ENCODE measurements around the gene CRABP2. TPM values are rescaled to one million over a fixed set of nuclear protein-coding genes. Genes with fewer than 3 reads are reported as not detected.

CRABP2 gene
- total and polyA plus RNA-seq, 2 experiments from 2014 or later, result 45.9 to 137 TPM

DNA sequence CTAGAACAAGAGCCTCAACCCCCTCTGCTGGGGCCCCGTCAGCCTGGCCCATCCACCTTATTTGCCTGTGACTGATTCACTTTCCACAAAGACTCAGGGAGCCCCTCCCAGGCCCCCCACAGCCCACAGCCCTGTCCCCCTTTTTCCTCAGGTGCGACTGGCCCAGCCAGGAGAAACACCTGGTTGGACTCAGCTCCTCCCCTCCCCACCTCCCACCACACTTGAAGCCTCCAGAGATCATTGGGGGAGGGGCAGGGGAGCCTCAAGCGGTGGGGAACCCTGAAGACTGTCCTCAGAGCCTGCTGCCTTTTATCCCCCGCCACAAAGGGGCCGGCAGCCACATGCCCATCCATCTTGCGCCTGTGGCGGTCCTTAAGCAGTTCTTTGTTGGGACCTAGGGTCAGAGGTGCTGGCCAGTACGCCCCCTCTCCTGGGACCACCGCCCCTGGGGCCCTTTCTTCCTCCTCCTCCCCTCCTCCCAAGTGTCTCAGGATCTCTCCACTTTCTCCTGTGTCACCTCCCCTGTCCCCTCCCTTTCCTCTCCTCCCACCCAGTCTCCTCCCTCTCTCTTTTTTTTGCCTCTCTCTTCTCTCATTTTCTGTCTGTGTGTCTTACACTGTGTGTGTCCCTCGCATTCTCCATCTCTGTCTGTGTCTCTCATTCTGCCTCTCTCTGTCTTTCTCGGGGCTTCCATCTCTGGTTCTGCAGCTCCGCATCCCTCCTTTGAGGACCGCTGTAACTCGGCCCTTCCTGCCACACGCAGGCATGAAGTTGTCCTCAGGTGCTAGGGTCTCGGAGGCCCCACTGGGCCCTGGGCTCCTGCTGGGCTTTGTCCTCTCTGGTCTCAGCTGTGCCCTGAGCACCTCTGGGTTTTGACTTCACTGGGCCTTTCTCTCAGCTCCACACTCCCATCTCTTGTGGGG is 12.2 kb downstream of the CRABP2 start:
- Mint-ChIP-seq H3K27ac (peak overlapping the region; percentile 88), H3K36me3 (ENCODE audit: low read depth) (peaks cover 7% of the 10 kb centered on the region), H3K27me3 (ENCODE audit: insufficient read depth, low read depth, poor library complexity) (peaks cover 22% of the 10 kb centered on the region), H3K9me3 (no peaks in the 10 kb centered on the region; the same call in 2 of the 3 replicates), H3K4me1 (peaks cover 66% of the 10 kb centered on the region), H3K4me3 (peak overlapping the region; percentile 55)
- peak; percentile 100 for DNase-seq (ENCODE audit: low spot score)
- H3K4me1 ChIP-seq (ENCODE audit: insufficient read depth), result peaks cover 53% of the 10 kb centered on the region
- peaks cover 36% of the 10 kb centered on the region for H3F3A ChIP-seq (replicated peaks; ENCODE audit: low read depth)
- peak overlapping the region; percentile 89 for H3K4me2 ChIP-seq
- TF ChIP-seq POLR2AphosphoS5 (IDR thresholded peaks at IDR 0.05; ENCODE audit: low read depth) (peak; percentile 44), STAT1 (IDR thresholded peaks at IDR 0.05; ENCODE audit: unreplicated experiment) (no peak), ZNF114 (CRISPR knock-in tag; IDR thresholded peaks at IDR 0.05) (0 out of 2 replicates have a peak, but pooled peaks have one; percentile 48), NANOG (IDR thresholded peaks at IDR 0.05; ENCODE audit: borderline replicate concordance) (no peak), CREB1 (CRISPR knock-in tag; IDR thresholded peaks at IDR 0.05; ENCODE audit: low read depth) (peak; percentile 51), CTCF (conservative IDR thresholded peaks at IDR 0.05; ENCODE audit: low read depth in 2 of 2) (no peak), REST (IDR thresholded peaks at IDR 0.05; ENCODE audit: unreplicated experiment) (no peak), ZNF331 (CRISPR knock-in tag; IDR thresholded peaks at IDR 0.05; ENCODE audit: low read depth) (no peak), EZH2 (IDR thresholded peaks at IDR 0.05; ENCODE audit: low read depth, unreplicated experiment) (no peak), EZH2phosphoT487 (IDR thresholded peaks at IDR 0.05; ENCODE audit: unreplicated experiment) (no peak), ZNF462 (CRISPR knock-in tag; IDR thresholded peaks at IDR 0.05) (peak; percentile 81), JUNB (IDR thresholded peaks at IDR 0.05; ENCODE audit: unreplicated experiment) (no peak)
- TF ChIP-seq, protein P1, sequence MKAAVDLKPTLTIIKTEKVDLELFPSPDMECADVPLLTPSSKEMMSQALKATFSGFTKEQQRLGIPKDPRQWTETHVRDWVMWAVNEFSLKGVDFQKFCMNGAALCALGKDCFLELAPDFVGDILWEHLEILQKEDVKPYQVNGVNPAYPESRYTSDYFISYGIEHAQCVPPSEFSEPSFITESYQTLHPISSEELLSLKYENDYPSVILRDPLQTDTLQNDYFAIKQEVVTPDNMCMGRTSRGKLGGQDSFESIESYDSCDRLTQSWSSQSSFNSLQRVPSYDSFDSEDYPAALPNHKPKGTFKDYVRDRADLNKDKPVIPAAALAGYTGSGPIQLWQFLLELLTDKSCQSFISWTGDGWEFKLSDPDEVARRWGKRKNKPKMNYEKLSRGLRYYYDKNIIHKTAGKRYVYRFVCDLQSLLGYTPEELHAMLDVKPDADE (IDR thresholded peaks at IDR 0.05), result no peak
- H3K9me2 ChIP-seq (ENCODE audit: insufficient read depth), result no peaks in the 10 kb centered on the region
- H3K27ac ChIP-seq (ENCODE audit: low read depth), result peak overlapping the region; percentile 97
- H3K79me2 ChIP-seq (replicated peaks; ENCODE audit: insufficient read depth), result no peaks in the 10 kb centered on the region
- H4K20me1 ChIP-seq (replicated peaks; ENCODE audit: insufficient read depth), result no peaks in the 10 kb centered on the region
- H3K27me3 ChIP-seq (ENCODE audit: insufficient read depth), result peaks cover 22% of the 10 kb centered on the region
- ATAC-seq, result peak; percentile 64
- no peak overlapping the region for H2AFZ ChIP-seq
- H3K36me3 ChIP-seq (ENCODE audit: insufficient read depth), result no peaks in the 10 kb centered on the region
- H3K4me3 ChIP-seq, result peak overlapping the region; percentile 51
